ENCODE results near the gene BOLA2B.

BOLA2B gene

DNA sequence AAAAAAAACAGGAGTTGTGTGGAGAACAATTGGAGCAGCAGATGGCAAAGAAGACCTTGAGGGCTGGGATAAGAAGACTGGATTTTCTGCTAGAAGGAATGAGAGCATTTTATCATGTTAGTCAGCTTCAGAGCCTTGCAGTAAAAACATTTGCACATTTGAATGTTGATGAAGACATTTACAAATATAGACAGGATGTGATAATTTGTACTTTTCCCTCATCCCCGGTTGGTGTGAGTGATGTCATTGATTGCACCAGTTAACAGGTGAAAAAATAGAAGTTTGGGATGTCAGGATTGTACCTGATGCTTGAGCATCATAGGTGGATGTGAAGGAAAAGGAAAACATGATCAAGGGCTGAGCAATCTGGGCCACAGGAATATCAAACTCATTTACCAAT is 47.8 kb downstream of the BOLA2B start:
- DNase-seq (ENCODE audit: low read depth in 4 of 4, low spot score in 1 of 4), result no peak

DNA sequence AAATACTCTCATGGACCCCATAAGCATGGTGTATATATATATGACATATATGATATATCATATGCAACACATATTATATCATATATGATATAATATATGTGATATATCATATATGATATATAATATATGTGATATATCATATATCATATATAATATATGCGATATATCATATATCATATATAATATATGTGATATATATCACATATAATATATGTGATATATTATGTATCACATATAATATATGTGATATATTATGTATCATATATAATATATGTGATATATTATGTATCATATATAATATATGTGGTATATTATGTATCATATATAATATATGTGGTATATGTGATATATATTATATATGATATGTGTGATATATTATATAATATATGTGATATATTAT is 48.5 kb downstream of the BOLA2B start:
- DNase-seq (ENCODE audit: low read depth in 4 of 4, low spot score in 1 of 4), result no peak

DNA sequence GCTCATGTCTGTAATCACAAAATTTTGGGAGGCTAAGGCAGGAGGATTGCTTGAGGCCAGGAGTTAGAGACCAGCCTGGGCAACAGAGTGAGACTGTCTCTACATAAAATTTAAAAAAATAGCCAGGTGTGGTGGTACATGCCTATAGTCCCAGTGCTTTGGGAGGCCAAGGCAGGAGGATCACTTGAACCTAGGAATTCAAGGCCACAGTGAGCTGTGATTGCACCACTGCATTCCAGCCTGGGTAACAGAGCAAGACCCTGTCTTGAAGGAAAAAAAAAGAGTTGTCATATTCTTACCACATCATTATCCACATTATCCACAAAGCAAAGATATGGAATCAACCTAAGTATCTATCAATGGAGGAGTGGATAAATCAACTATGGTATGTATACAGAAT is 49.4 kb downstream of the BOLA2B start:
- no peak for DNase-seq (ENCODE audit: low read depth in 4 of 4, low spot score in 1 of 4)

DNA sequence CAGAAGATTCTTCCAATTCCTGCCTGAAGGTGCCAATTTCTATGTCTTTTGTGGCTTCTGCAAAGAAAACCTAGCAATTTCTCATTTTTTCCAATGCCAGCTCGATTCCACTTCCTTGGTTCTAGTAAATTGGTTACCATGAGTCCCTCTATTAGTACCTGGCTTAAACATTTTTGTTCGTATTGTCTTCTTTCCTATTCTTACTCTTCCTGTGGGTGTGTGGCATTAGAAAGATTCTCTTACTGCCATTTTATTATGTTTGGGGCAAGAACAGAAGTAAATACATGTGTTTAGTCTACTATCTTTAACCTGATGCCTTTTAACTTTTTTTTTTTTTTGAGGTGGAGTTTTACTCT is 50.1 kb downstream of the BOLA2B start:
- DNase-seq (ENCODE audit: low read depth in 4 of 4, low spot score in 1 of 4), result no peak
